Measurements from ENCODE around the gene QPRT. TPM values are rescaled to one million over a fixed set of nuclear protein-coding genes. Genes with fewer than 3 reads are reported as not detected.
"Not testable (repeated sequence)": the region's sequence is repeated elsewhere in the genome, so short reads cannot be mapped to it uniquely, and the experiment has no call there.

QPRT gene
- total RNA-seq, 1 experiment from 2014 or later, result 310 TPM

DNA sequence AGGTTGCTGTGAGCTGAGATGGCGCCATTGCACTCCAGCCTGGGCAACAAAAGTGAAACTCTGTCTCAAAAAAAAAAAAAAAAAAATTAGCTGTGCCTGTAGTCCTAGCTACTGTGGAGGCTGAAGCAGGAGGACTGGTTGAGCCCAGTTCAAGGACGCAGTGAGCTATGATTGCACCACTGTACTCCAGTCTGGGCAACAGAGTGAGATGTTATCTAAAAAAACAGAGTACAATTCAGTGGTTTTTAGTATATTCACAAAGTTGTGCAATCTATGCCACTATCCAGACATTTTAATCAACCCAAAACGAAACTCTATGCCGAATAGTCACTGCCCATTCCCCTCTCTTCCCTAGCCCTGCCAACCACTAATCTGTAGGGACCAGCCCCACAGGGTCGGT, 41.7 kb downstream of the QPRT start:
- no peak overlapping the region for H3K4me3 ChIP-seq
- H3K27ac ChIP-seq, result no peak overlapping the region
- POLR2A ChIA-PET (ENCODE audit: unreplicated experiment), result interaction anchor here (0.6 kb wide), 1 partner anchor 179 kb away, joined by 7 read pairs; the partner anchor contains the start of gene ASPHD1
- H3K36me3 ChIP-seq (ENCODE audit: low read depth), result no peaks in the 10 kb centered on the region
- no peaks in the 10 kb centered on the region for H3K9me2 ChIP-seq (ENCODE audit: insufficient read depth)
- no TSS peak for BruUV-seq (replicated peaks)
- H2AFZ ChIP-seq, result no peak overlapping the region
- no peaks in the 10 kb centered on the region for H3K4me1 ChIP-seq (replicated peaks; ENCODE audit: insufficient read depth)
- 0 out of 2 replicates have a peak, but pooled peaks cover 3% of the 10 kb centered on the region for H3F3A ChIP-seq (ENCODE audit: insufficient read depth, low read depth)
- no peaks in the 10 kb centered on the region for H3K9me3 ChIP-seq (ENCODE audit: insufficient read depth, low read depth)
- no peak for TF ChIP-seq EZH2 (IDR thresholded peaks at IDR 0.05; ENCODE audit: low read depth)
- no peak overlapping the region for H3K4me2 ChIP-seq
- no peaks in the 10 kb centered on the region for H3K79me2 ChIP-seq (ENCODE audit: low read depth)
- CTCF ChIA-PET, result interaction anchor here (0.6 to 0.7 kb wide), 2 partner anchors 82 to 186 kb away, joined by 7 to 10 read pairs; no protein-coding TSS in a partner anchor
- intact Hi-C loops (cut with micrococcal nuclease; ENCODE audit: unreplicated experiment), result loop anchor here (1.0 to 10.0 kb wide), 2 partner anchors 79 to 746 kb away; partner anchors contain the start of gene SPNS1
- H3K27me3 ChIP-seq (ENCODE audit: insufficient read depth, low read depth), result no peaks in the 10 kb centered on the region
- H4K20me1 ChIP-seq (ENCODE audit: insufficient read depth), result no peaks in the 10 kb centered on the region
- no peak for DNase-seq

DNA sequence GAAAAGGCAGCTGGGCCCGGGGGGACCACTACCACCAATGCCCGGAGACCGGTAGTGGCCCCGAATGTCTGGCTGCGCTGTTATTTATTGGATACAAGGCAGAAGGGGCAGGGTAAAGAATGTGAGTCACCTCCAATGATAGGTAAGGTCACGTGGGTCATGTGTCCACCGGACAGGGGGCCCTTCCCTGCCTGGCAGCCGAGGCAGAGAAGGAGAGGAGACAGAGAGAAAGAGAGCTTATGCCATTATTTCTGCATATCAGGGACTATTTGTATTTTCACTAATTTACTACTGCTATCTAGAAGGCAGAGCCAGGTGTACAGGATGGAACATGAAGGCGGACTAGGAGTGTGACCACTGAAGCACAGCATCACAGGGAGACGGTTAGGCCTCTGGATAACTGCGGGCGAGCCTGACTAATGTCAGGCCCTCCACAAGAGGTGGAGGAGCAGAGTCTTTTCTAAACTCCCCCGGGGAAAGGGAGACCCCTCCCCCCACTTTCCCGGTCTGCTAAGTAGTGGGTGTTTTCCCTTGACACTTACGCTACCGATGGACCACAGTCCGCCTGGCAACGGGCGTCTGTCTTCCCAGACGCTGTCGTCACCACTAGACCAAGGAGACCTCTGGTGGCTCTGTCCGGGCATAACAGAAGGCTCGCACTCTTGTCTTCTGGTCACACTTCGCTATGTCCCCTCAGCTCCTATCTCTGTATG, 42.3 kb downstream of the QPRT start:
- not testable (repeated sequence) for H3K27ac ChIP-seq; H3K4me3 ChIP-seq; H3F3A ChIP-seq (ENCODE audit: insufficient read depth, low read depth); H2AFZ ChIP-seq; H3K79me2 ChIP-seq (ENCODE audit: low read depth); H4K20me1 ChIP-seq (ENCODE audit: insufficient read depth); H3K4me1 ChIP-seq (replicated peaks; ENCODE audit: insufficient read depth); H3K9me3 ChIP-seq (ENCODE audit: insufficient read depth, low read depth); H3K9me2 ChIP-seq (ENCODE audit: insufficient read depth); BruUV-seq (replicated peaks); H3K36me3 ChIP-seq (ENCODE audit: low read depth); H3K27me3 ChIP-seq (ENCODE audit: insufficient read depth, low read depth); H3K4me2 ChIP-seq
- intact Hi-C loops (cut with micrococcal nuclease; ENCODE audit: unreplicated experiment), result loop anchor here (1.0 to 10.0 kb wide), 2 partner anchors 80 to 747 kb away; partner anchors contain the start of gene SPNS1
- TF ChIP-seq, protein P1, sequence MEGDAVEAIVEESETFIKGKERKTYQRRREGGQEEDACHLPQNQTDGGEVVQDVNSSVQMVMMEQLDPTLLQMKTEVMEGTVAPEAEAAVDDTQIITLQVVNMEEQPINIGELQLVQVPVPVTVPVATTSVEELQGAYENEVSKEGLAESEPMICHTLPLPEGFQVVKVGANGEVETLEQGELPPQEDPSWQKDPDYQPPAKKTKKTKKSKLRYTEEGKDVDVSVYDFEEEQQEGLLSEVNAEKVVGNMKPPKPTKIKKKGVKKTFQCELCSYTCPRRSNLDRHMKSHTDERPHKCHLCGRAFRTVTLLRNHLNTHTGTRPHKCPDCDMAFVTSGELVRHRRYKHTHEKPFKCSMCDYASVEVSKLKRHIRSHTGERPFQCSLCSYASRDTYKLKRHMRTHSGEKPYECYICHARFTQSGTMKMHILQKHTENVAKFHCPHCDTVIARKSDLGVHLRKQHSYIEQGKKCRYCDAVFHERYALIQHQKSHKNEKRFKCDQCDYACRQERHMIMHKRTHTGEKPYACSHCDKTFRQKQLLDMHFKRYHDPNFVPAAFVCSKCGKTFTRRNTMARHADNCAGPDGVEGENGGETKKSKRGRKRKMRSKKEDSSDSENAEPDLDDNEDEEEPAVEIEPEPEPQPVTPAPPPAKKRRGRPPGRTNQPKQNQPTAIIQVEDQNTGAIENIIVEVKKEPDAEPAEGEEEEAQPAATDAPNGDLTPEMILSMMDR (conservative IDR thresholded peaks at IDR 0.05), result peak; percentile 70
- peak in 1 of 2 experiments; percentile 70 for DNase-seq
- POLR2A ChIA-PET (ENCODE audit: unreplicated experiment), result interaction anchor here (0.6 kb wide), 3 partner anchors 83 to 976 kb away, joined by 3 read pairs; partner anchors contain the start of gene TAOK2
- CTCF ChIA-PET, result interaction anchor here (0.6 to 1.0 kb wide), 6 partner anchors 10 to 711 kb away, joined by 3 to 10 read pairs (median 6); no protein-coding TSS in a partner anchor

DNA sequence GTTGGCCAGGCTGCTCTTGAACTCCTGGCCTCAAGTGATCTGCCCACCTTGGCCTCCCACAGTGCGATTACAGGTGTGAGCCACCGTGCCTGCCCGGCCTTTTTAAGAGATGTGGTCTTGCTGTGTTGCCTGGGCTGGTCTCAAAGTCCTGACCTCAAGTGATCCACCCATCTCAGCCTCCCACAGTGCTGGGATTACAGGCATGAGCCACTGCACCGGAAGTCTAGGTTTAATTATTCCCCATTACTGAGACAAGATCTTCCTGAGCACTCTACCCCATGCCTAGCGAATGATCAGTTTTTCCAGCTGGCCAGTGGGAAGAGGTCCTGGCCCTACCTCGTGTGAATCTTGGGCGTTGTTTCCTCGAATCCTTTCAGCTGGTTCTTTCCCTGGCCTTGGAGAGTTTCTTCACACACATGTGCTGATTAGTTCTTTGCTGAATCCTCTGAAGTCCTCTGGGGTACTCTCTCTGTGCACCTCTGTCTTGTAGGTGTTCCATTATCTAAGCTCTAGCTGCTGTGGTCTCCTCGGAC, 47.9 kb downstream of the QPRT start:
- Histone ChIP-seq H3F3A (ENCODE audit: insufficient read depth, low read depth) (no peaks in the 10 kb centered on the region), H3K79me2 (ENCODE audit: low read depth) (no peaks in the 10 kb centered on the region), H3K9me2 (ENCODE audit: insufficient read depth) (no peaks in the 10 kb centered on the region), H2AFZ (no peak overlapping the region), H3K36me3 (ENCODE audit: low read depth) (no peaks in the 10 kb centered on the region), H3K4me1 (replicated peaks; ENCODE audit: insufficient read depth) (no peaks in the 10 kb centered on the region), H3K9me3 (ENCODE audit: insufficient read depth, low read depth) (no peaks in the 10 kb centered on the region), H4K20me1 (ENCODE audit: insufficient read depth) (no peaks in the 10 kb centered on the region), H3K27ac (no peak overlapping the region), H3K27me3 (ENCODE audit: insufficient read depth, low read depth) (no peaks in the 10 kb centered on the region), H3K4me2 (no peak overlapping the region), H3K4me3 (no peak overlapping the region)
- CTCF ChIA-PET, result no interaction called here
- POLR2A ChIA-PET (ENCODE audit: unreplicated experiment), result no interaction called here
- TF ChIP-seq, protein P1 (conservative IDR thresholded peaks at IDR 0.05), result no peak
- no peak for TF ChIP-seq EZH2 (IDR thresholded peaks at IDR 0.05; ENCODE audit: low read depth)
- intact Hi-C loops (cut with micrococcal nuclease; ENCODE audit: unreplicated experiment), result loop anchor here (10.0 kb wide), 1 partner anchor 752 kb away; the partner anchor contains the start of gene SPNS1
- no peak for DNase-seq
- no TSS peak for BruUV-seq (replicated peaks)
